Measurements from ENCODE around the gene NSMF.

GRCh38 chr9:137426018-137426681 is 33.0 kb downstream of the NSMF start:
- TF ChIP-seq CTCF (conservative IDR thresholded peaks at IDR 0.05) (no peak), EZH2 (IDR thresholded peaks at IDR 0.05; ENCODE audit: low read depth) (no peak)
